GM18909 (cell line): ENCODE data around the gene ZNF26.

ENCODE experiments used
- ATAC-seq: cut with Tn5 transposase; IDR thresholded peaks from one replicate; pipeline ENCODE4 v1.9.1; 2021; ENCODE audit warnings: mild to moderate bottlenecking; ENCODE audit not compliant: unreplicated experiment, poor library complexity

ZNF26 gene

DNA sequence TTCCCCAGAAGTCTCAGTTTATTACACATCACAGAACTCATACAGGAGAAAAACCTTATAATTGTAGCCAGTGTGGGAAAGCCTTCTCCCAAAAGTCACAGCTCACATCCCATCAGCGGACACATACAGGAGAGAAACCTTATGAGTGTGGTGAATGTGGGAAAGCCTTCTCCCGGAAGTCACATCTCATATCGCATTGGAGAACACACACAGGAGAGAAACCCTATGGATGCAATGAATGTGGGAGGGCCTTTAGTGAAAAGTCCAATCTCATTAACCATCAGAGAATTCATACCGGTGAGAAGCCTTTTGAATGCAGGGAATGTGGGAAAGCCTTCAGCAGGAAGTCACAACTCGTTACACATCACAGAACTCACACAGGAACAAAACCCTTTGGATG, 71.3 kb downstream of the ZNF26 start:
- no peak for ATAC-seq

DNA sequence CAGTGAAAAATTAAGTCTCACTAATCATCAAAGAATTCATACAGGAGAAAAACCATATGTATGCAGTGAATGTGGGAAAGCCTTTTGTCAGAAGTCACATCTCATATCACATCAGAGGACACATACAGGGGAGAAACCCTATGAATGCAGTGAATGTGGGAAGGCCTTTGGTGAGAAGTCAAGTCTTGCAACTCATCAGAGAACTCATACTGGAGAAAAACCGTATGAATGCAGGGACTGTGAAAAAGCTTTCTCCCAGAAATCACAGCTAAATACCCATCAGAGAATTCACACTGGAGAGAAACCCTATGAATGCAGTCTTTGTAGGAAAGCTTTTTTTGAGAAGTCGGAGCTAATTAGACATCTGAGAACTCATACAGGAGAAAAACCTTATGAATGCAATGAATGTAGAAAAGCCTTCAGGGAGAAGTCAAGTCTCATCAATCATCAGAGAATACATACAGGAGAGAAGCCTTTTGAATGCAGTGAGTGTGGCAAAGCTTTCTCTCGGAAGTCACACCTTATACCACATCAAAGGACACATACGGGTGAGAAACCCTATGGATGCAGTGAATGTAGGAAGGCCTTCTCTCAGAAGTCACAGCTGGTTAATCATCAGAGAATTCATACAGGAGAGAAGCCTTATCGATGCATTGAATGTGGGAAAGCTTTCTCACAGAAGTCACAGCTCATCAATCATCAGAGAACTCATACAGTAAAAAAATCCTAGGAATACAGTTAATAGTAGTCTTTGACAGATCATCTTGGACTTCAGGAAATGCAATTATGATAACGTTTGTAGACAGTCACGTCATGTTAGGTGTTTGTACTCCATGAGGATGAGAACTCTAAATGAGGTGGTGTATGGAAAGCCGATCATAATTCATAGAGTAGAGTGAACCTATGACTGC, 72.3 kb downstream of the ZNF26 start:
- no peak for ATAC-seq

DNA sequence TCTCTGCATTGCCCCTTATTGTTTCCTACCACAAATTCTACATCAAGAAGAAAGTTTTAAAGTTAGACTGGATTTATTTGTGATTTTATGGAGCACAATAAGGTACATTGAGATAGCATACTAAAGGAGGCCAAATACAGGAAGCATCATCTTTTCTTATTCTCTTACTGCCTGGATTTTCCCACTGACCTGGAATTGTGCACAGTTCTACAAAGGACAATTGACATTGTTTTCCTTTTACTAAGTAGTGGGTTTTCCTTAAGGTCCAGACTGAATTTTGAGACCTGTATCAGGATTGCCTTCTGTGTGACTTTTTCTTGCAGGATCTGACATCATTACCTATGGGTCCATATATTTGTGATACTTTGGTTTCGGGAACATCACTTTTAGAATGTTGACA, 75.8 kb downstream of the ZNF26 start:
- ATAC-seq: no peak

DNA sequence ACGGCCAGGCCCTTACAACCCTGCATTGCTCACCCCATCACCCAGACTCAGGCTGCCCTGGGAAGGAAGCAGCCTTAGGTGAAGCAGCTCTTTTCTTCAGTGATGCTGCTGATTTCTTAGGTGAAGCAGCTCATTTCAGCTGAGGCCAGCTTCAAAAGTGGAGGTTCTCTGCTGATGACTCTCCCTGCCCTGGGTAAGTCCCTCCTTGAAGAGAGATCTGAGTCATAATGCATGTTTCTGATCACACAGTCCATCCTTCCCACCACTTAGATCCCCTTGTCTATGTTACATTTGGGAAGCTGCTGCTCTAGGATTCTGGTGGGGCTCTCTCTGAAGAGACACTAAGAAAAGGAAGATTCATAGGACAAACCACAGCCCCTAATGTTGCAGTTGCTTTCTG, 77.4 kb downstream of the ZNF26 start:
- ATAC-seq: no peak

DNA sequence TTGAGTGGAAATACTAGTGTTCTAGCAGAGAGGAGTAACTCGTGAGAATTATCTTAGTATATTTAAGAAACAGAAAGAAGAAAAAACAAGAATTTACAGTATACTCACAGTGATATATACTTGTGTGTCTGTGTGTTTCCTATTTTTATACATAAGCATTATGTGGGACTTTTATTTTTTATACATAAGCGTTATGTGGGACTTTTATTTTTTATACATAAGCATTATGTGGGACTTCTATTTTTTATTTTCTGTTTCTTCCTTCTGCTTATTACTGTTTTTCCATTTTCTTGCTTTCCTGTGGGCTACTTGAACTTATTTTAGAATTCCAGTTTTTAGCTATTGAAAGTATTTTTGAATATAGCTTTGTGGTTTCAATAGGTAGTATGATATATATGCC, 87.7 kb downstream of the ZNF26 start:
- no peak for ATAC-seq
